GM12892 (cell line): ENCODE measurements around the gene G6PC1.
"Not testable (repeated sequence)": the region's sequence is repeated elsewhere in the genome, so short reads cannot be mapped to it uniquely, and the experiment has no call there.

Experiments used
- DNase-seq: peaks from one replicate; pipeline ENCODE4 v3.0.0; 2011; ENCODE audit not compliant: insufficient read length
- FAIRE-seq: peaks from 2 replicates; lab custom pipeline; 2011; peaks lifted over from hg19 to GRCh38; lab: Jason Lieb, UNC
- POLR2A ChIP-seq: IDR thresholded peaks from 2 replicates; pipeline ENCODE4 v1.6.1; 2011; ENCODE audit warnings: low read depth, low read length, control low read depth
- POLR2AphosphoS5 ChIP-seq: IDR thresholded peaks from 2 replicates; pipeline ENCODE4 v1.6.1; 2011; ENCODE audit warnings: low read depth, low read length, control low read depth
- TAF1 ChIP-seq: IDR thresholded peaks from 2 replicates; pipeline ENCODE4 v1.6.1; 2011; ENCODE audit warnings: low read depth, mild to moderate bottlenecking, control low read depth, low read length, borderline replicate concordance

The G6PC1 gene

GRCh38 chr17:42878924-42879595, 21.5 kb upstream of the G6PC1 start:
- FAIRE-seq: no peak
- TF ChIP-seq TAF1 (no peak), POLR2A (no peak), POLR2AphosphoS5 (no peak)
- DNase-seq: no peak

GRCh38 chr17:42879596-42879985, 21.0 kb upstream of the G6PC1 start:
- no peak for DNase-seq
- TF ChIP-seq POLR2AphosphoS5: no peak
- no peak for FAIRE-seq

- TF ChIP-seq TAF1: no peak
- no peak for TF ChIP-seq POLR2AphosphoS5
- TF ChIP-seq POLR2A: no peak
- FAIRE-seq (no peak), DNase-seq (no peak)
These were observed 19.8 kb upstream of the G6PC1 start for GRCh38 chr17:42880776-42881310.

- DNase-seq, FAIRE-seq: not testable (repeated sequence)
These were observed 18.9 kb upstream of the G6PC1 start for GRCh38 chr17:42881706-42882105.

GRCh38 chr17:42882166-42882565, 18.4 kb upstream of the G6PC1 start:
- no peak for DNase-seq
- no peak for FAIRE-seq
- TF ChIP-seq TAF1 (no peak), POLR2A (no peak), POLR2AphosphoS5 (no peak)

GRCh38 chr17:42883802-42884558, 16.6 kb upstream of the G6PC1 start:
- DNase-seq (no peak), FAIRE-seq (no peak)
- TF ChIP-seq POLR2AphosphoS5 (no peak), POLR2A (no peak), TAF1 (no peak)

GRCh38 chr17:42885806-42886205, 14.8 kb upstream of the G6PC1 start:
- FAIRE-seq, DNase-seq: not testable (repeated sequence)

GRCh38 chr17:42886283-42887176, 14.1 kb upstream of the G6PC1 start:
- DNase-seq: no peak
- FAIRE-seq: no peak

GRCh38 chr17:42889809-42890208, 10.8 kb upstream of the G6PC1 start:
- TF ChIP-seq POLR2A: no peak
- DNase-seq (no peak), FAIRE-seq (no peak)

More at GRCh38 chr17:42886283-42887176, 14.1 kb upstream of the G6PC1 start:
- TF ChIP-seq POLR2A (no peak), TAF1 (no peak), POLR2AphosphoS5 (no peak)

- no peak for TF ChIP-seq POLR2A
- TF ChIP-seq POLR2AphosphoS5: no peak
- no peak for TF ChIP-seq TAF1
- DNase-seq (no peak), FAIRE-seq (no peak)
These were observed 9.0 kb upstream of the G6PC1 start for GRCh38 chr17:42891539-42892152.

GRCh38 chr17:42893359-42893758, 7.2 kb upstream of the G6PC1 start:
- FAIRE-seq: no peak
- TF ChIP-seq POLR2A (no peak), POLR2AphosphoS5 (no peak), TAF1 (no peak)
- DNase-seq: no peak

GRCh38 chr17:42894283-42895184, 6.1 kb upstream of the G6PC1 start:
- FAIRE-seq: no peak
- TF ChIP-seq POLR2AphosphoS5: no peak
- no peak for DNase-seq
